Measurements from ENCODE around the gene OR14J1. TPM values are rescaled to one million over a fixed set of nuclear protein-coding genes. Genes with fewer than 3 reads are reported as not detected.
"Not testable (repeated sequence)": the region's sequence is repeated elsewhere in the genome, so short reads cannot be mapped to it uniquely, and the experiment has no call there.

The OR14J1 gene
- total RNA-seq, 1 donor = not detected

DNA sequence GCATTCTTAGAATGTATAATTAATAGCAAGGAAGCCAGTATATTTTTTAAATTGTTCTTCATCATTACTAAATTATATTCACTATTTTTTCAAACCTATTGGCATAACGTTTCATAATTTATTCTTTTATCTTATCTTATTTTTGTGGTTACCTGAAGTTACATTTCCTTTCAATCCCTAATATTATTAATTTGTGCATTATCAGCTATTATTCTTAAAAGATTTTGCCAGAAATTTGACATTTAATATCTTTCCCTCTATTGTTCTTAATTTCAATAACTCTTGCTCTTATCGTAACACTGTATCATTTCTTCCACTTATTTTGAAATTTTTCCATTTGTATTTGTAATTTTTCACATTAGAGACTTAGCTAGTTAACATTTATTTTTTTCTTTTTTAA is 18.4 kb downstream of the OR14J1 start:
- Histone ChIP-seq H3K27me3 (ENCODE audit: insufficient read depth, low read length) (no peaks in the 10 kb centered on the region), H3K27ac (ENCODE audit: low read depth, low read length) (no peak overlapping the region), H3K79me2 (ENCODE audit: insufficient read depth, low read length) (no peaks in the 10 kb centered on the region), H3K4me1 (ENCODE audit: insufficient read depth, low read length) (no peaks in the 10 kb centered on the region), H3K4me3 (ENCODE audit: insufficient read depth, low read length) (no peak overlapping the region), H3K4me2 (ENCODE audit: insufficient read depth, low read length) (no peak overlapping the region), H3K36me3 (ENCODE audit: insufficient read depth, low read length) (no peaks in the 10 kb centered on the region), H3K9me3 (ENCODE audit: low read depth, low read length) (no peaks in the 10 kb centered on the region), H2AFZ (ENCODE audit: low read length) (no peak overlapping the region), H4K20me1 (ENCODE audit: insufficient read depth, low read length) (no peaks in the 10 kb centered on the region)
- TF ChIP-seq, protein P1, sequence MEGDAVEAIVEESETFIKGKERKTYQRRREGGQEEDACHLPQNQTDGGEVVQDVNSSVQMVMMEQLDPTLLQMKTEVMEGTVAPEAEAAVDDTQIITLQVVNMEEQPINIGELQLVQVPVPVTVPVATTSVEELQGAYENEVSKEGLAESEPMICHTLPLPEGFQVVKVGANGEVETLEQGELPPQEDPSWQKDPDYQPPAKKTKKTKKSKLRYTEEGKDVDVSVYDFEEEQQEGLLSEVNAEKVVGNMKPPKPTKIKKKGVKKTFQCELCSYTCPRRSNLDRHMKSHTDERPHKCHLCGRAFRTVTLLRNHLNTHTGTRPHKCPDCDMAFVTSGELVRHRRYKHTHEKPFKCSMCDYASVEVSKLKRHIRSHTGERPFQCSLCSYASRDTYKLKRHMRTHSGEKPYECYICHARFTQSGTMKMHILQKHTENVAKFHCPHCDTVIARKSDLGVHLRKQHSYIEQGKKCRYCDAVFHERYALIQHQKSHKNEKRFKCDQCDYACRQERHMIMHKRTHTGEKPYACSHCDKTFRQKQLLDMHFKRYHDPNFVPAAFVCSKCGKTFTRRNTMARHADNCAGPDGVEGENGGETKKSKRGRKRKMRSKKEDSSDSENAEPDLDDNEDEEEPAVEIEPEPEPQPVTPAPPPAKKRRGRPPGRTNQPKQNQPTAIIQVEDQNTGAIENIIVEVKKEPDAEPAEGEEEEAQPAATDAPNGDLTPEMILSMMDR (IDR thresholded peaks at IDR 0.05; ENCODE audit: extremely low read depth, low read depth, low read length) = no peak
- DNase-seq (ENCODE audit: insufficient read length, low spot score, missing footprints) = no peak

DNA sequence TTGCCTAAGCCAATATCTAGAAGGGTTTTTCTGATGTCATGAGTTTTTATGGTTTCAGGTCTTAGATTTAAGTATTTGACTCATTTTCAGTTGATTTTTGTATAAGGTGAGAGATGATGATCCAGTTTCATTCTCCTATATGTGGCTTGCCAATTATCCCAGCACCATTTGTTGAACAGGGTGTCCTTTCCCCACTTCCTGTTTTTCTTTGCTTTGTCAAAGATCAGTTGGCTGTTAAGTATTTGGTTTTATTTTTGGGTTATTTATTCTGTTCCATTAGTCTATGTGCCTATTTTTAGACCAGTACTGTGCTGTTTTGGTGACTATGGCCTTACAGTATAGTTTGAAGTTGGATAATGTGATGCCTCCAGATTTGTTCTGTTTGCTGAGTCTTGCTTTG is 21.8 kb downstream of the OR14J1 start:
- H3K36me3 ChIP-seq (ENCODE audit: insufficient read depth, low read length); DNase-seq (ENCODE audit: insufficient read length, low spot score, missing footprints); H4K20me1 ChIP-seq (ENCODE audit: insufficient read depth, low read length); H3K9me3 ChIP-seq (ENCODE audit: low read depth, low read length); H2AFZ ChIP-seq (ENCODE audit: low read length); H3K79me2 ChIP-seq (ENCODE audit: insufficient read depth, low read length); H3K4me2 ChIP-seq (ENCODE audit: insufficient read depth, low read length); H3K4me3 ChIP-seq (ENCODE audit: insufficient read depth, low read length); H3K27me3 ChIP-seq (ENCODE audit: insufficient read depth, low read length); H3K27ac ChIP-seq (ENCODE audit: low read depth, low read length); H3K4me1 ChIP-seq (ENCODE audit: insufficient read depth, low read length): not testable (repeated sequence)

DNA sequence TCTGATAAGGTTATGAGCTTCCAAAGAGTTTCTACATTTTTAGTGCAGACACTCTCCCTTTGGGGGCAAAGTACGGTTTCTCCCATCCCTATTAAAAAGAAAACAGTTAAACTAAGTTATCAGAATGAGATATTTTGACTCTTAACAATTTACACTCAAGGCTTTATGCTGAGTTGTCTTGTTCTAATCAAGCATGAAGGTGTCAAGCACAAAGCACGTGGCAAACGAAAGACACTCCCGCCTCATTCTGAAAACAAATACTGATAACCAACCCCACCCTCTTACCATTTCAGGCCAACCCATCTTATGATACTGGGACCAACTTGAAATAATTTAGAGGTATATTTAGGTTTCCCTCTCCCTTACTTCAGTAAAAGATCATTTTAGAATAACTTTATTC is 24.3 kb downstream of the OR14J1 start:
- no peaks in the 10 kb centered on the region for H3K4me1 ChIP-seq (ENCODE audit: insufficient read depth, low read length)
- TF ChIP-seq, protein P1 (IDR thresholded peaks at IDR 0.05; ENCODE audit: extremely low read depth, low read depth, low read length) = no peak
- no peaks in the 10 kb centered on the region for H3K27me3 ChIP-seq (ENCODE audit: insufficient read depth, low read length)
- no peak overlapping the region for H3K27ac ChIP-seq (ENCODE audit: low read depth, low read length)
- no peak overlapping the region for H3K4me2 ChIP-seq (ENCODE audit: insufficient read depth, low read length)
- DNase-seq (ENCODE audit: insufficient read length, low spot score, missing footprints) = no peak
- H3K79me2 ChIP-seq (ENCODE audit: insufficient read depth, low read length) = no peaks in the 10 kb centered on the region
- no peak overlapping the region for H2AFZ ChIP-seq (ENCODE audit: low read length)
- no peaks in the 10 kb centered on the region for H3K36me3 ChIP-seq (ENCODE audit: insufficient read depth, low read length)
- H4K20me1 ChIP-seq (ENCODE audit: insufficient read depth, low read length) = no peaks in the 10 kb centered on the region
- H3K9me3 ChIP-seq (ENCODE audit: low read depth, low read length) = no peaks in the 10 kb centered on the region
- no peak overlapping the region for H3K4me3 ChIP-seq (ENCODE audit: insufficient read depth, low read length)

DNA sequence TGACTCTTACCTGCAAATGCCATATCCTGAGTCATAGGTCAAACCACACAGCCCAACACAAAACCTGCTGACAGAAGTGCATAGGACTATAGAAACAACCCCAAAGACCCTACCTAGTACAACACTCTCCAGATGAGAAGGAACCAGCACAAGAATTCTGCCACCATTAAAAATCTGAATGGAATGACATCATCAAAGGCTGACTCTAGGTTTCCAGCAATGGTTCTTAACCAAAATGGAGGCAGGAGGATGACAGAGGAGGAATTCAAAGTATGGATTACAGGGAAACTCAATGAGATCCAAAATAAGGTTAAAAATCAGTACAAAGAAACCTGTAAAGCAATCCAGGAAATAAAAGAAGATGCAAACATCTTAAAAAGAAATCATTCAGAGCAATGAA is 31.2 kb downstream of the OR14J1 start:
- Histone ChIP-seq H3K4me2 (ENCODE audit: insufficient read depth, low read length) (no peak overlapping the region), H3K4me1 (ENCODE audit: insufficient read depth, low read length) (no peaks in the 10 kb centered on the region), H3K27ac (ENCODE audit: low read depth, low read length) (no peak overlapping the region), H3K9me3 (ENCODE audit: low read depth, low read length) (peaks cover 2% of the 10 kb centered on the region), H3K79me2 (ENCODE audit: insufficient read depth, low read length) (no peaks in the 10 kb centered on the region), H3K27me3 (ENCODE audit: insufficient read depth, low read length) (no peaks in the 10 kb centered on the region), H2AFZ (ENCODE audit: low read length) (no peak overlapping the region), H3K36me3 (ENCODE audit: insufficient read depth, low read length) (no peaks in the 10 kb centered on the region), H3K4me3 (ENCODE audit: insufficient read depth, low read length) (no peak overlapping the region), H4K20me1 (ENCODE audit: insufficient read depth, low read length) (no peaks in the 10 kb centered on the region)
- no peak for DNase-seq (ENCODE audit: insufficient read length, low spot score, missing footprints)
- TF ChIP-seq, protein P1 (IDR thresholded peaks at IDR 0.05; ENCODE audit: extremely low read depth, low read depth, low read length) = no peak

All from osteoblast (primary cell).